Ramos (cell line): ENCODE data around the gene CD4.

Experiments
- in situ Hi-C: fragments of 300-500 bp; cut with MboI; formaldehyde crosslinking; loops from one replicate; pipeline ENCODE4 v1.14.3; 2022; ENCODE audit warnings: low sequenced_read_pairs; ENCODE audit not compliant: unreplicated experiment

Gene CD4

GRCh38 chr12:6825398-6826124, 36.2 kb downstream of the CD4 start:
- in situ Hi-C loops, result no loop called here

DNA sequence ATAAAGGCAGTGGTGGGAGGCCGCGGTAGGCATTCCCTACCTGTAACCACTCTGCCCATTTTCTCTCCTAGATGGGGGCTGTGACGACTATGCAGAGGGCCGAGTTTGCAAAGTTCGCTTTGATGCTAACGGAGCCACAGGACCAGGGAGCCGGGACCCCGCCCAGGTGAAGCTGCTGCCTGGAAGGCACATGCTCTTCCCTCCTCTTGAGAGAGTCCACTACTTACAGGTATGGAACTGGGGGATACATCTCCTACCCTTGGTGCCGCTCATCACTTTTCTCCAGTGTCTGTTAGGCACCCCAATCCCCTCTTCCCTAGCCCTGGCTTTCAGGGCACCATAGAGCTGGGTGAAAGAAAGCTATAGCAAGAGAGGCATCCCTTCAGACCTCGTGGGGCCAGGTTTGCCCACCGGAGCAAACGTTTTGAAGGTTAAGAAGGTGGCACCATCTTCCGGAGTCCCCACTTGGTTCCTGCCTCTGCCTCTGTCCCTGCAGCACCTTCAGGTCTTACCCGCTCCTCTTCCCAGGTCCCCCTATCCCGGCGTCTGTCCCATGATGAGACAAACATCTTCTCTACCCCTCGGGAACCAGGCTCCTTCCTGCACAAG, 36.9 kb downstream of the CD4 start:
- in situ Hi-C loops, result no loop called here

DNA sequence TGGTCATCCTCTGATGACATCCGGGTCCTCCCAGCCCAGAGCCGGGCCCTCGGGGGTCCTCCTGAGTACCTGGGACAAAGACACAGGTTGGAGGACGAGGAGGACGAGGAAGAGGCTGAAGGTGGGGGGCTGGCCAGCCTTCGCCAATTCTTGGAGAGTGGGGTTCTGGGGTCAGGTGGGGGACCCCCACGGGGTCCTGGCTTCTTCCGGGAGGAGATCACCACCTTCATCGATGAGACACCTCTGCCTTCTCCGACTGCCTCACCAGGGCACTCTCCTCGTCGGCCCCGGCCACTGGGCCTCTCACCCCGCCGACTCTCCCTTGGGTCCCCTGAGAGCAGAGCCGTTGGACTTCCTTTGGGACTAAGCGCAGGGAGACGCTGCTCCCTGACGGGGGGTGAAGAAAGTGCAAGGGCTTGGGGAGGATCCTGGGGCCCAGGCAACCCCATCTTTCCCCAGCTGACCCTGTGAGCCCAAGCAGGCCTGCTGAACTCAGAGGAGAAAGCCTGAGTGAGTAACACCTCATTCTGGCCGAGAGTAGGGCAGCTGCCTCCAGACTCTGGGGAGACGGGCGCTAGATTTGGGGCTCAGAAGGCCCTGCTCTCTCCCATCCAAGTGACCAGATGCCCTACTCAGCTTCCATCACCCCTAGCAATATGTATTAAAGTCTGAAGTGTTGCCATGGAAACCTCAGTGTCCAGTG, 37.6 kb downstream of the CD4 start:
- in situ Hi-C loops, result no loop called here

- in situ Hi-C loops, result no loop called here
Observed at GRCh38 chr12:6827437-6827911, 38.1 kb downstream of the CD4 start.

DNA sequence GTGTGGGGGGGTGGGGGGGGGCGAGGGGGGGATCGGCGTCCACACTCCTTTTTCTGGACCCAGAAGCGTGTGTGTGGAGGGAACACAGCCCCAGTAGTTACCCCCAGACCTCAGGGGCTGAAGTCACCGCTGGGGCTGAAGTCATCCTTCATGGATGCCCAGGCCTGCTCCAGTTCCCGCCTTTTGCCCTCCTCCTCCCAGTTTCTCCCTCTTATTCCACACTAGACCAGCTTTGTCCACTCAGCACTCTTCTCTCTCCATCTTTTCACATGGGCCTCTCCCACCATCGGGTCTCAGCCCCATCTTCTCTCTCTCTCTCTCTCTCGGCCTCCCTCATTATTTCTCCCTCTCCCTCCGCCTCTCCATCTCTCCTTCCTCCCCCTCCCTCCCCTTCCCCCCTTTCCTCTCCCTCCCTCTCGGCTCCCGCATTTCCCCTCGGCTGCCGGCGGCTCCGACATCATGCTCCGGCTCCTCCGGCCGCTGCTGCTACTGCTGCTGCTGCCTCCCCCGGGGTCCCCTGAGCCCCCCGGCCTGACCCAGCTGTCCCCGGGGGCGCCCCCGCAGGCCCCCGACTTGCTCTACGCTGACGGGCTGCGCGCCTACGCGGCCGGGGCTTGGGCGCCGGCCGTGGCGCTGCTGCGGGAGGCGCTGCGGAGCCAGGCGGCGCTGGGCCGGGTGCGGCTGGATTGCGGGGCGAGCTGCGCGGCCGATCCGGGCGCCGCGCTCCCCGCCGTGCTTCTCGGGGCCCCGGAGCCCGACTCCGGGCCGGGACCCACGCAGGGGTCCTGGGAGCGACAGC, 38.9 kb downstream of the CD4 start, which contains the start of gene P3H3:
Gene P3H3 (plus strand): TSS at position 426 of the 799 bp plus-strand sequence. CDS start 34 bp downstream, at position 460.
- in situ Hi-C loops, result no loop called here

GRCh38 chr12:6828781-6829535, 39.6 kb downstream of the CD4 start:
- in situ Hi-C loops, result no loop called here

- in situ Hi-C loops, result loop anchor here (10.0 kb wide), 1 partner anchor 205 kb away; no protein-coding TSS in a partner anchor
Observed at GRCh38 chr12:6829536-6830220, 40.4 kb downstream of the CD4 start.

- in situ Hi-C loops, result loop anchor here (10.0 kb wide), 1 partner anchor 206 kb away; no protein-coding TSS in a partner anchor
Observed at GRCh38 chr12:6830286-6830890, 41.1 kb downstream of the CD4 start.

- in situ Hi-C loops, result loop anchor here (10.0 kb wide), 1 partner anchor 206 kb away; no protein-coding TSS in a partner anchor
Observed at GRCh38 chr12:6830999-6831398, 41.7 kb downstream of the CD4 start.

GRCh38 chr12:6831450-6831995, 42.2 kb downstream of the CD4 start:
- in situ Hi-C loops, result loop anchor here (10.0 kb wide), 1 partner anchor 207 kb away; no protein-coding TSS in a partner anchor

DNA sequence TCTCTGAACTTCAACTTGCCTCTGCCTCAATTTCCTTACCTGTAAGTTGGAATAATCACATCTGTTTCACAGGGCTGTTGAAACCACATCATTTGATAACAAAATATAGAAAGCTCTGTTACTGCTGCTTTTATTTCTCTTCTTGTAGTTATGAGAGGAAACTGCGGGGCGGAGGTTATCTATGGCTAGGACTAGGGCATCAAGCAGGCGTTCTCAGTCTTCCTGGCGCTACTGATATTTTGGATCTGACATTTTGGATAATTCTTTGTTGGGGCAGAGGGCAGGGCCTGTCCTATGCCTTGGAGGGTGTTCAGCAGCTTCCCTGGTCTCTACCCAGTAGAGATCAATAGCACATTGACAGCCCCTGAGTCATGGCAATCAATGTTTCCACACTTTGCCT, 42.8 kb downstream of the CD4 start:
- in situ Hi-C loops, result loop anchor here (10.0 kb wide), 1 partner anchor 207 kb away; no protein-coding TSS in a partner anchor

GRCh38 chr12:6833189-6833890, 44.0 kb downstream of the CD4 start:
- in situ Hi-C loops, result loop anchor here (10.0 kb wide), 1 partner anchor 209 kb away; no protein-coding TSS in a partner anchor

DNA sequence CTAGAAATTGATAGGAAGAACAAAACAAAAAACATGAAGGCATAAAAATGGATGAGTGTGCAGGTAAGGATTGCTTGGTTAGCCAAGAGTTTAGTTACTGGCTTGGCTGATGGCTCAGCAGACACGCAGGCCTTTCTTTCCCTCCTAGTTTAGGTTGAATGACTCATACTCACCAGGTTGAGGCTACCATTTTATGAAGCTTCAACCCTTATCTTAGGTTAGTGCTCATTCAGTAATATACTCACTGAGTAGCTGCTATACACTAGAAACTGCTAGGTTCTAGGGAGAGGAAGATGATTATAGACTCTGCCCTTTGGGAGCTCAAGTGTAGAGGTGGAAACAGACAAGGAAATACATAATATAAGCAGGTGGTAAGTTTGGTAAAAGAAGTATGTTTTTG, 44.9 kb downstream of the CD4 start:
- in situ Hi-C loops, result loop anchor here (10.0 kb wide), 1 partner anchor 209 kb away; no protein-coding TSS in a partner anchor

DNA sequence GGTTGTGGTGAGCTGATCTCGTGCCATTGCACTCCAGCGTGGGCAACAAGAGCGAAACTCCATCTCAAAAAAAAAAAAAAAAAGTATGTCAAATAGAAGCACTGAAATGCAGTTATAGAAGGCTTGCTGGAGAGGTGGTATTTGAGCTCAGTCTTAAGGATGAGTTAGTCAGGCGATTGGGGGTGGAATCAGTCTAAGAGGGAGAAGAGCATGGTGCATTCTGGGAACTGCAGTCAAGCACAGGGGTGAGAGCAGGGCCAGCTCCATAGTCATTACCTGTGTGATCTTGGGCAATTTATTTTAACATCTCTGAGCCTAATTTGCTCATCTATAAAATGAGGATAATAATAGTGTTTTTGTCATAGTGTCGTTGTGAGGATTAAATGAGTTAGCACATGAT, 45.5 kb downstream of the CD4 start:
- in situ Hi-C loops, result loop anchor here (10.0 kb wide), 1 partner anchor 210 kb away; no protein-coding TSS in a partner anchor

DNA sequence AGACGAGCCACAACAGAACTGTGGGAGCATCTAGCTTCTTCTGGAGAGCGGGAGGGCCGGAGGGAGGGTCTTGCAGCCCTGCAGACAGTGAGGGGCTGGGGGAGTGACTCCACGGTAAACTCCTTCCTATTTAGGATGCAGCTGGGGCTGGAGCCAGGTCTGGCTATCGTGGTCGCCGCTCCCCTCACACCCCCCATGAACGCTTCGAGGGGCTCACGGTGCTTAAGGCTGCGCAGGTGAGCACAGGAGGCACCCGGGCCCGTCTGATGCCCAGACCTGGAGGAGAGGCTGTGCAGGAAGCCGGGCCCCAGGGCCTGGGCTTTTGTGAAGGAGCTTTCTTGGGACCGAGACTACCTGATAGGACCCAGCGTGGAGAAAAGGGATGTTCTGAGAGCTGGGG, 47.5 kb downstream of the CD4 start:
- in situ Hi-C loops, result loop anchor here (10.0 kb wide), 1 partner anchor 212 kb away; no protein-coding TSS in a partner anchor

GRCh38 chr12:6837370-6838060, 48.2 kb downstream of the CD4 start:
- in situ Hi-C loops, result loop anchor here (10.0 kb wide), 1 partner anchor 213 kb away; no protein-coding TSS in a partner anchor
